GM23248 (cell line): Measurements from ENCODE around the gene TFG.

ENCODE experiments used
- EZH2 ChIP-seq: fragments of 200-600 bp; sonication (generic); IDR thresholded peaks from 2 replicates; pipeline ENCODE4 v1.6.1; 2018; ENCODE audit warnings: antibody characterized with exemption, mild to moderate bottlenecking; ENCODE audit not compliant: insufficient read depth, poor library complexity, severe bottlenecking
- EZH2phosphoT487 ChIP-seq: fragments of 200-600 bp; sonication (generic); IDR thresholded peaks from 2 replicates; pipeline ENCODE4 v1.6.1; 2018; ENCODE audit warnings: antibody characterized with exemption, moderate library complexity, mild to moderate bottlenecking, low read depth; ENCODE audit not compliant: insufficient read depth

DNA sequence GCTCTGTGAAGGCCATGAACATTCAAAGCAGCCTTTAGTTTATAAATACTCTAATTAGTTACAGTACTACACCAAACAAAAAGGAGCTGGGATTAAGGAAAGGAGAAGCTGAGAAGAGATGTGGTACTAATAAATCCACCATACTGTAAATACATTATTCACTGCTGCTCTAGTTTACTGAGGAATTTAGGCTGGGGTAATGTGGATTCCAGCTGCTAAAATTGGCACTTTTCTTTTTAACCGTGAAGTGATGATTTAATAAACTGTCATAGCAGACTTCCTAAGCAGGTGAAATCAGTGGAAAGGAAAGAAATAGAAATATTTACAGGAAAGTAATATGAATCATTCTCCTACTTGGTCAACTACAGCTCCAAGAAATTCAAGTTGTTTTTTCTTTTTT lies 88.7 kb downstream of the TFG start:
- no peak for TF ChIP-seq EZH2
- TF ChIP-seq EZH2phosphoT487 = no peak
